Panc1 (cell line): ENCODE data around the gene ZNF652.

Source experiments
- POLR2AphosphoS5 ChIP-seq: IDR thresholded peaks from 2 replicates; pipeline ENCODE4 v1.6.1; 2012; ENCODE audit warnings: mild to moderate bottlenecking, low read depth, low read length, moderate library complexity
- TF ChIP-seq, protein P1 (sequence below): fragments of 450-650 bp; IDR thresholded peaks from 2 replicates; pipeline ENCODE4 v1.5.1; 2017; ENCODE audit warnings: mild to moderate bottlenecking

DNA sequence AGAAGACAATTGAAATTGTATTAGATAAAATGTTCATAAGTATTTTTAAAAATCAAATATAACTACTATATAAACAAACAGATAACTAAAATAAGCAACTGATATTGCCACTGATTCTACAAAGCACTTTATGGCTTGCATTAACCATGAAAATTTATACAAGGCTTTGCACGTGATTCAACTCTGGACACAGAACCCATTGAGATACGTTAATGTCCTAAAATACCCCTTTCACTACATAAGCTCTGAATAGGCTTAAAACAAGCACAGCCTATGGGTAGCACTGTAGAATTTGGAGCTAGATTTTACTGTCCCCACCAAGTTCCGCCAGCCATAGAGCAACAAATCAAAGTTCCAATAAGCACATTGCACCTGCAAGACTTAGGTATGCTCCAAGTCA lies 4.5 kb downstream of the ZNF652 start:
- TF ChIP-seq, protein P1, sequence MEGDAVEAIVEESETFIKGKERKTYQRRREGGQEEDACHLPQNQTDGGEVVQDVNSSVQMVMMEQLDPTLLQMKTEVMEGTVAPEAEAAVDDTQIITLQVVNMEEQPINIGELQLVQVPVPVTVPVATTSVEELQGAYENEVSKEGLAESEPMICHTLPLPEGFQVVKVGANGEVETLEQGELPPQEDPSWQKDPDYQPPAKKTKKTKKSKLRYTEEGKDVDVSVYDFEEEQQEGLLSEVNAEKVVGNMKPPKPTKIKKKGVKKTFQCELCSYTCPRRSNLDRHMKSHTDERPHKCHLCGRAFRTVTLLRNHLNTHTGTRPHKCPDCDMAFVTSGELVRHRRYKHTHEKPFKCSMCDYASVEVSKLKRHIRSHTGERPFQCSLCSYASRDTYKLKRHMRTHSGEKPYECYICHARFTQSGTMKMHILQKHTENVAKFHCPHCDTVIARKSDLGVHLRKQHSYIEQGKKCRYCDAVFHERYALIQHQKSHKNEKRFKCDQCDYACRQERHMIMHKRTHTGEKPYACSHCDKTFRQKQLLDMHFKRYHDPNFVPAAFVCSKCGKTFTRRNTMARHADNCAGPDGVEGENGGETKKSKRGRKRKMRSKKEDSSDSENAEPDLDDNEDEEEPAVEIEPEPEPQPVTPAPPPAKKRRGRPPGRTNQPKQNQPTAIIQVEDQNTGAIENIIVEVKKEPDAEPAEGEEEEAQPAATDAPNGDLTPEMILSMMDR = no peak
- no peak for TF ChIP-seq POLR2AphosphoS5
